Esophagus (tissue), 2 donors: ENCODE results near the gene GPR148. TPM values are rescaled to one million over a fixed set of nuclear protein-coding genes. Genes with fewer than 3 reads are reported as not detected.

Source experiments
- H3K27ac ChIP-seq, 2 donors: one replicate each; pipeline ENCODE4 v1.5.1; 2013; ENCODE audit warnings: low read depth in 2 of 2, mild to moderate bottlenecking in 2 of 2, inconsistent platforms in 1 of 2, low read length in 1 of 2, moderate library complexity in 1 of 2
- H3K27me3 ChIP-seq, 2 donors: one replicate each; pipeline ENCODE4 v1.6.1; 2013; ENCODE audit warnings: low read length in 2 of 2, control low read depth in 1 of 2, mild to moderate bottlenecking in 1 of 2; ENCODE audit not compliant: insufficient read depth in 2 of 2, control insufficient read depth in 1 of 2
- H3K36me3 ChIP-seq, 2 donors: one replicate each; pipeline ENCODE4 v1.6.1; 2013; ENCODE audit warnings: low read length in 1 of 2; ENCODE audit not compliant: control insufficient read depth in 2 of 2, insufficient read depth in 2 of 2
- H3K4me1 ChIP-seq, 2 donors: one replicate each; pipeline ENCODE4 v1.6.1; 2013; ENCODE audit warnings: low read length in 1 of 2; ENCODE audit not compliant: control insufficient read depth in 2 of 2, insufficient read depth in 2 of 2
- H3K4me3 ChIP-seq, 2 donors: one replicate each; pipeline ENCODE4 v1.5.1; 2013; ENCODE audit warnings: low read length in 2 of 2, mild to moderate bottlenecking in 2 of 2, low read depth in 1 of 2, moderate library complexity in 1 of 2
- H3K9me3 ChIP-seq, 2 donors: one replicate each; pipeline ENCODE4 v1.6.1; 2013; ENCODE audit warnings: mild to moderate bottlenecking in 2 of 2, low read depth in 1 of 2, low read length in 1 of 2, moderate library complexity in 1 of 2; ENCODE audit not compliant: control insufficient read depth in 2 of 2, insufficient read depth in 1 of 2
- WGBS, 2 donors: extraction: QIAGEN DNeasy Blood & Tissue Kit; methylation state at CpG; one replicate each; pipeline ENCODE4 v1.1.7; 2013; 5-methylcytosine and 5-hydroxymethylcytosine counted together
- polyA plus RNA-seq, 2 donors: library from polyadenylated mRNA; stranded (reverse); fragments of 200-250 nt; gene quantifications; one replicate each; pipeline ENCODE4 v1.2.3, GENCODE V29; 2013
- donor health status: healthy with polysubstance abuse.
- donor health status: Bipolar disorder and iron deficiency.

The GPR148 gene
- polyA plus RNA-seq, 2 donors, result not detected

DNA sequence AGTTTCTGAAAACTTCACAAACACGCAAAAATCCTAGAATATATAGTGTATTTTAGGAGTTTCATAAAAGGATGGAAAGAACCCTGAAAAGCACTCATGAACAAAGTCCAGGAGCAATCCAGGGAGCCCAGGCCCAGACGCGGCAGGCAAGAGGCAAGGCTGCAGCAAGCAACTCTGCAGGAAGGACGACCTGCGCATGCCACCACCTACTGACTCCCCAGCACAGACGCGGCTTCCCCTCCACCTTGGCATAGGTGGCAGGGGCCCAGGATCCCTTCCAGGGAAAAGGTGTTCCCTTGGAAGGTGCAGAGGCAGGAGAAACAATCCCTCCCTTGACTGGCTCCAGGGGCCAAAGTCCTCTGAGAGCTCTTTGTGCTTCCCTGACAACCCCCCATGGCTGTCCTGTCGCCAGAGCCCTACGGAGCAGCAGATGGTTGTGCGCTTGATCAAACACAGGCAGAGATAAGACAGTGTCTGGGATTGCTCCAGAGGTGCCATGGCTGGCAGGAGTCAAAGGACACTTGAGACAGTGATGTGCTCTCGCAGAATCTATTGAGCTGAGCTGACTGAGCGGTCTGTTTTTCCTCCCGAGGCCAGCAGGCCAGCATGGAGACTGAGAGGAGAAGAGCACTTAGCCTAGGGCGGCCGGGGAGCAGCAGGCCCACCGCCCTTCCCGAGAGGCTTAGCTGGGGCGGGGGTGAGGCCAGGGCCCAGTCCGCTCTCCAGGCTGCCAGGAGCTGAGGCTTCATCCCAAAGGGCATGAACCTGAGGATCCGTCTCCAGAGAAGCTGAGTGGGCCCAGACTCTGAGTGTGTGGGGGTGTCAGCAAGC is 15.6 kb downstream of the GPR148 start:
- 37 to 44% methylated on average over 20 of the region's 20 CpGs for WGBS, 2 donors
- H3K9me3 ChIP-seq, result no peaks in the 10 kb centered on the region

DNA sequence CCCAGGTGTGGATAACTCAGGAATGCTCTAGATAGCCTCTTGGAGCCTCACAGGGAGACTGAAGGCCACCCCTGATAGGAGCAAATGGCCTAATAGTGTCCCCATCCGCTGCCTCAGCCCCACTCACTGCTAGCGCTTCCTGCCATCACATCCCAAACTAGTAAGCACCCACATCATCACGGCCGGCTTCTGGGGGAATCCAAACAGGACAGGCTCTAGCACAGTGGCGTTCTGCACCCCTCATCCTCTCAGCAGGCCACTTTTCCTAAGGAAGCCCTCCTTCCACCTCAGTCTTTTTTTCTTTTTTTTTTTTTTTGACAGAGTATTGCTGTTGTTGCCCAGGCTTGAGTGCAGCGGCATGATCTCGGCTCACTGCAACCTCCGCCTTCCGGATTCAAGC is 20.2 kb downstream of the GPR148 start:
- peaks cover 0 to 3% of the 10 kb centered on the region in 2 donors for H3K27me3 ChIP-seq
- no peaks in the 10 kb centered on the region for H3K9me3 ChIP-seq
- H3K4me1 ChIP-seq, result no peaks in the 10 kb centered on the region
- 90 to 92% methylated on average over 9 of the region's 9 CpGs for WGBS, 2 donors
- H3K4me3 ChIP-seq, result no peak overlapping the region
- no peak overlapping the region for H3K27ac ChIP-seq
- H3K36me3 ChIP-seq, result no peaks in the 10 kb centered on the region

More for the DNA sequence above, 15.6 kb downstream of the GPR148 start:
- Histone ChIP-seq H3K27ac (no peak overlapping the region), H3K36me3 (no peaks in the 10 kb centered on the region), H3K27me3 (no peaks in the 10 kb centered on the region), H3K4me1 (no peaks in the 10 kb centered on the region), H3K4me3 (no peak overlapping the region)

DNA sequence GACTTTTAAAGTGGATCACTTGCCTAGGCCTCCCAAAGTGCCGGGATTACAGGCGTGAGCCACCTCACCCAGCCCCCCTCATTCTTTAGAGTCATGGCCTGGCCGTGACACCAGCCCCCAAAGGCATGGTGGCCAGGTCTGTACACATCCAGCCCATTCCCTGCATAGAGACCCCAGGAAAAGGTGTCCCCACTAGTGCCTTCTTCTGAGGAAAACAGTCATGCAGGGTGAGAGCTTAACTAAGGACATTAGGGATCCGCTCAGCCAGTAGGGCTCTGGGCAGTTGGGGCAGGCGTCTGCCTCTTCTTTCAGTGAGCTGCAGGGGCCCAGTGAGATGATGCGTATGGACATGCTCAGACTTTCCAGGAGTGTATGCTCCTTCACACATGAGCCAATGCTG is 20.8 kb downstream of the GPR148 start:
- H3K27me3 ChIP-seq, result peaks cover 0 to 3% of the 10 kb centered on the region in 2 donors
- 76 to 81% methylated on average over 6 of the region's 6 CpGs for WGBS, 2 donors
- H3K36me3 ChIP-seq, result no peaks in the 10 kb centered on the region
- H3K9me3 ChIP-seq, result no peaks in the 10 kb centered on the region
- H3K4me3 ChIP-seq, result no peak overlapping the region
- no peaks in the 10 kb centered on the region for H3K4me1 ChIP-seq
- H3K27ac ChIP-seq, result no peak overlapping the region

DNA sequence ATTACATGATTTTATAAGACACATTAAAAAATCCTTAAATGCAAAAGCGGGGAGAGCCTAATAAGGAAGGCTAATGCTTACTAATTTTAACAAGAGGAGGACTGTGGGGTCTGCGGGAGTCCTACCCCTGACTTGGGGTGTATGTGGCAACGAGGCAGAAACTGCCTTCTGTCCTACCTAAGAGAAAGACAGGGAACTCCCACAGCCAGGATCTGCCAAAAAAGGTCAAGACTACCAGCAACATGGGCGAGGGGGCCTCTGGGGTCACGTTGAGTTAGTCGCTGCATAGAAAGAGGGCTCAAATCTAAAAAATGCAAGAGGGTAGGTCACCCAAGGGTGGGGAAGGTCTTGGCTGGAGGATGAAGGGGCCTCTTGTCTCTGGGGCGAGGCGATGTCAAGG is 25.9 kb downstream of the GPR148 start:
- no peak overlapping the region for H3K4me3 ChIP-seq
- H3K27ac ChIP-seq, result no peak overlapping the region
- 41 to 43% methylated on average over 8 of the region's 8 CpGs for WGBS, 2 donors
- H3K36me3 ChIP-seq, result no peaks in the 10 kb centered on the region
- no peaks in the 10 kb centered on the region for H3K9me3 ChIP-seq
- peaks cover 0 to 12% of the 10 kb centered on the region in 2 donors for H3K27me3 ChIP-seq
- H3K4me1 ChIP-seq, result peaks cover 0 to 7% of the 10 kb centered on the region in 2 donors

DNA sequence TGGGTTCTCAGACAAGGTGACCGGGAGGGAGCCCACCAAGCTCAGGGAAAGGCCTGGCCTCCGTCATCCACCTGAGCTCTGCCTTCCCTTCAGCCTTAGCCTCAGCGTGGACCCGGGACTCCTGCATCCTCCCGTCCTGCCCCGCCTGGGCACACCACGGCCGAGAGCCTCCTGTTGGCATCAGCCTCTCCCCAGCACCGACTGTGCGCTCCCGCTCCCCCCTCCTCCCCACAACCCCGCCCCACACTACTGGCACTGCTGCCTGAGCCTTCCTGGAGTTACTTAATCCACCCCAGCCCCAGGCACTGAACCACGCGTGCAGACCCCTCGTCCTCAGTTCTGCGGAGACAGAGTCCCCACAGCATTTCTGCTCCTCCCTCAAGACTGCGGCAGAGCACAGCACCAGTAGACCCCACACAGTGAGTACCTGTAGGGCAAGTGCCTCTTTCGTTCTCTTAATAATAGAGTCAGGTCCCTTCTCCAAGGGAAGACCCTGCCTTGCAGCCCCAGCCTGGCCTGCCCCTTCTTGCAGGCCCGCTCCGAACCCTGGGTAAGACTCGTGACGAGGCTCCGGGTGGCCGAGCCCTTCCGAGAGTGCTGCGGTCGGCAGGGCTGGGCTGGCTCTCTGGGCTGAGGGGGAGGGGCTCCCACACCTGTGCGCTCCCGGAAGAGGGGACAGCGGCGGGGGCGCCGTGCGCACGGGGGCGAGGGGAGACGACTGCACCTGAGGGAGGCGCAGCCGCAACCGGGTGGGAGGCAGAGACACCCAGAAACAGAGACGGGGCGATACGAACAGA is 26.6 kb downstream of the GPR148 start, which contains the start of gene AMER3:
Gene AMER3 (plus strand): TSS at position 285 of the 797 bp plus-strand sequence. CDS start 6,533 bp downstream, outside the sequence.
- Histone ChIP-seq H3K27me3 (peaks cover 0 to 12% of the 10 kb centered on the region in 2 donors), H3K36me3 (no peaks in the 10 kb centered on the region), H3K4me1 (peaks cover 0 to 7% of the 10 kb centered on the region in 2 donors), H3K4me3 (peak within 1 kb of the TSS; percentile 7 to 39), H3K9me3 (no peaks in the 10 kb centered on the region), H3K27ac (no peak within 1 kb of the TSS)
- 3% methylated on average over 38 to 43 of the region's 43 CpGs for WGBS, 2 donors

DNA sequence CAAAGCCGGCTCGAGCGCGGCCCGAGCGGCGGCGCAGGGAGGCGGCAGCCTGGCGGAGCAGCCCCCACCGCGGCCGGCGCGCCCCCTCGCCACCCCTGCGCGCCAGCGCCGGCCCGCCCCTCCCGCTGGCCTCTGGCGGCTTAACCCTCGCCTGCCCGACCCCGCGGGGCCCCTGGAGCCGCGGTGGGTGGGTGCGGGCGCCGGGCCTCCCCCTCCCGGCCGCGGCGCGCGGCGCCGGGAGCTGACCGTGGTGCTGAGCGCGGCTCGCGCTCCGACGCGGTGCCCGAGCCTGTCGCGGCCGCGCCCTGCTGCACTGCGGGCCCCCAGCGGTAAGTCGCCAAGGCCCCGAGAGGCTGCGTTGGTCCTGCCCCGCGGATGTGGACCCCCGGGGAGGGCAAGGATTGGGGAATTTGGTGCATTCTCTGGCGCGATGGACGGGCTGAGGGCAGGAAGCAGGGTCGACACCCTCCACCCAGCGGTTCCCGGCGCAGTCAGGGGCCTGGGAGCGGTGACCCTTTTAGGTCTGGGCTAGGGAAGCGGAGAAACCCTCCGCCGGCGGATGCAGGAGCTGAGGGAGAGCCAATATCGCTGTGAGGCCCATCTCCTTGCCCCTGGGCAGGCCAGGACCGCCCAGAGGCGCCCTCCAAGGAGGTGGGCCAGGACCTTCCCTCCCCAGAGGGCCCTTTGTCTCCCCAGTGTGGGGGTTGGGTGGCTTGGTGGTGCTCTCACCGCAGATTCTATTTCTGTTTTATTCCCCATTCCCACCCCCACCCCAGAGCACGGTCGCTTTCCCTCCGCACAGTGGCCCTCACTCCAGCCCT is 27.4 kb downstream of the GPR148 start:
- Histone ChIP-seq H3K36me3 (no peaks in the 10 kb centered on the region), H3K4me3 (peak overlapping the region; percentile 7 to 39), H3K9me3 (no peaks in the 10 kb centered on the region), H3K4me1 (peaks cover 0 to 7% of the 10 kb centered on the region in 2 donors), H3K27ac (no peak overlapping the region), H3K27me3 (peaks cover 0 to 12% of the 10 kb centered on the region in 2 donors)
- 4% methylated on average over 65 to 80 of the region's 80 CpGs for WGBS, 2 donors

DNA sequence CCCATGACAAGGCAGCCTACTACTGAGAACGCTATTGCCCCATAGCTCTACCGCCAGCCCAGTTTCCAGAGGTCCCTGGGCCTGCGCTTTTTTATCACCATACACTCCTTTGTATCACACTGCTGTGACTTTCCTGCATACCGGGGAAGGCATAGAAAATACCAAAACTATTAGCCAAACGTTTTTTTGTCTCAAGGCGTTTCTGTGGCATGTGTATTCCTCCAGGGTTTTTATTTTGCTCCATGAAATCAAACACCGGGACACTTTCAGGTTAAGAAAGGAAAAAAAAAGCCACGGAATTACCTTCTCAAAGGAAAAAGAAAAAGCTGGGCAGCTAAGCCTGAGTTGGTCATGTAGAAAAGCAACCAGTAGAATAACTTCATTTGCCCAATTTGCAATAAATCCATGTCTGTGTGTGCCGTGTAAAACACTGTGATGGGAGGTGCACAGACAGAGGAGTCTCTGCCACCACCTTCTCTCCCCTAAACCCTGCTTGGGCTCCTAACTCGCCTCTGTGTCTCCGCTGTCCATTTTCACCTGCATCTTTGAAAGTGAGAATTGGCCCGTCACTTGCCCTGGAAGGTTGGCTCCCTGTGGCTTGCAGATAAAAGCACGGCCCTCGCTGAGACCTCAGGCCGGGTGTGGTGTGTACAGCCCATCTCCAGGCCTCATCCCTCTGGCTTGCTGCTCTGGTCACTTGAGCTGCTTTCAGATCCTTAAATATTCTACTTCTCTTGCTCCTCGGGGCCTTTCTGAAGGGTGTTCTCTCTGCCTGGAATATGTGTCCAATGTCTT is 28.2 kb downstream of the GPR148 start:
- WGBS, 2 donors, result 29 to 37% methylated on average over 16 of the region's 16 CpGs
- Histone ChIP-seq H3K27ac (no peak overlapping the region), H3K27me3 (peaks cover 0 to 12% of the 10 kb centered on the region in 2 donors), H3K9me3 (no peaks in the 10 kb centered on the region), H3K4me3 (no peak overlapping the region), H3K4me1 (peaks cover 0 to 7% of the 10 kb centered on the region in 2 donors), H3K36me3 (no peaks in the 10 kb centered on the region)

DNA sequence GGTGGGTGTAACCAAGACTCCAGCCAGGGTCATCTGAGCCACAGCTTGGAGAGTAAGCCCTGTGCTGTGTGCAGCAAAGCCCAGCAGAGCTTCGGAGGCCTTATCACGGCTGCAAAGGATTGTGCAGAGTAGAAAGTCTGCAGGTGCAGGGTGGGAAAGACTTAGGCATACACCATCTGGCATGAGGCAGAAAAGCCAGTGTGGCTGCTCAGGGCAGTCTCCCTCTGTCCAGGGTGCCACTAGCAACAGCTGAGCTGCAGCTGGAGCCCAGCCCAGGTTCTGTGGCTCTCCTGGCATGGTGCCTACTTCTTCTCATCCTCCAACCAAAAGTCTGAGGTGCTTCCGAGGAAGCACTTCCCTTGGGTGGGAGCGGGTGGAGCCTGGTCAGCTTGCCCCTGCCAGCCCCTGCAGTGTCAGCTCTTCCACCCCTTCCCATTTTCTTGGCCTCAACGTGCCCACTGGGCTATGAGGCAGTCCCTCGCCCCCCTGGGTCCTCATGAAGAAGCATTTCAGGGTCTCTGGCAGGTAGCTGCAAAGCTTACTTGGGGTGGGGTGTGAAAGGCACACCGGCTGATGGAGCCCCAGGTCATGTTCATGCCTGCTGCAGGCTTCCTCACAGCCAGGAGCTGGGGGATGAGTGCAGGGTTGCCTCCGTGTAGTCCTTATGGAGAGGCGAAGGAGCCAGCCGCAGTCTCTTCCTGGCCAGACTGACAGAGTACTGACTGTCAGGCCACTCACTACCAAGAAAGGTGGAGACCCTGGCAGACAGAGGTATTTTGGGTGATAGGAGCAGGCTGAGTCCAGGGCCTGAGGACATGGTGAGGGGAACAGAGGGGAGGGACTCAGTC is 31.3 kb downstream of the GPR148 start:
- Histone ChIP-seq H3K4me1 (peaks cover 0 to 6% of the 10 kb centered on the region in 2 donors), H3K36me3 (no peaks in the 10 kb centered on the region), H3K27ac (no peak overlapping the region), H3K4me3 (no peak overlapping the region), H3K9me3 (no peaks in the 10 kb centered on the region), H3K27me3 (peaks cover 0 to 6% of the 10 kb centered on the region in 2 donors)
- 60 to 61% methylated on average over 10 of the region's 10 CpGs for WGBS, 2 donors
